Epidermal melanocyte (primary cell): ENCODE measurements around the gene ARHGAP22.

ENCODE experiments used
- DNase-seq: peaks from one replicate; pipeline ENCODE4 v3.0.0; 2011; ENCODE audit warnings: low spot score; ENCODE audit not compliant: insufficient read length

Gene ARHGAP22

DNA sequence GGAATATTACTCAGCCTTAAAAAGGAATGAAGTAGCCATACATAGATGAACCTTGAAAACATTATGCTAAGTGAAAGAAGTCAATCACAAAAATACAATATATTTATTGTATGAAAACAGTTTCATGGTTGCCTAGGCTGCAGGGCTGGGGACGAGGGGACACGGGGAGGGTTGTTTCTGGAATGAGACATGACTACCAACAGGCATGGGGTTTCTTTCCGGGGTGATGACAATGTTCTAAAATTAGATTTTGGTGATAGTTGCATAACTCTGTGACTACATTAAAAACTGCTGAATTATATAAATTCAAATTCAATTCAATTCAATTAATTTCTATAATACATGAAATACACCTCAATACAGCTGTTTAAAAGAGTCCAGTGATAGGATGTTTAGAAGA is 88.0 kb downstream of the ARHGAP22 start:
- no peak for DNase-seq

DNA sequence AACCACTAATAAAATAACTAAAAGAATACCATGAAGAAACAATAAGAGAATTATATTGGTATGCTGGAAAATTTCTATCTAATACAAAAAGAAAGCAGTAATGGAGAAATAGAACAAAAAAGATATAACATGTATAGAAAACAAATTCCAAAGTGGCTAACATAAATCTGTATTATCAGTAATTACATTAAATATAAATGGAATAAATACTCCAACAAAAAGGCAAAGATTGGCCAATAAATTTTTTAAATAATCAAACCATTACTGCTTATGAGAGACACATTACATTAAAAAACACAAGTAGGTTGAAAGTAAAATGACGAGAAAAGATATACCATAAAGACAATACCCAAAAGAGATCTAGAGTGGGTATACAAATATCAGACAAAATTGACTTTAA is 90.0 kb downstream of the ARHGAP22 start:
- no peak for DNase-seq

DNA sequence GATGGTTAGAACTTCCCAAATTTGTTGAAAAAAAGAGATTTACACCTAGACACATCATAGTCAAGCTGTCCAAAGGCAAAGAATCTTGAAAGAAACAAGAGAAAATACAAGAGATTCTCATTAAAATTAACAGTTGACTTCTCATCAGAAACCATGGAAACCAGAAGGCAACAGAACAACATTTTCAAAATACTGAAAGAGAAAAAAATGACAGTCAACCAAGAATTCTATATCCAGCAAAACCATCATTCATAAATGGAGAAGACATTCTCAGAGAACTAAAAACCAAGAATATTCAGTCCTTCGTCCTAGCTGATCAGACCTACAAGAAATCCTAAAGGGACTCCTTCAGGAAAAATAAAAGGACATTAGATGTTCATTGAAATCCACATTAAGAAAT is 90.6 kb downstream of the ARHGAP22 start:
- no peak for DNase-seq

DNA sequence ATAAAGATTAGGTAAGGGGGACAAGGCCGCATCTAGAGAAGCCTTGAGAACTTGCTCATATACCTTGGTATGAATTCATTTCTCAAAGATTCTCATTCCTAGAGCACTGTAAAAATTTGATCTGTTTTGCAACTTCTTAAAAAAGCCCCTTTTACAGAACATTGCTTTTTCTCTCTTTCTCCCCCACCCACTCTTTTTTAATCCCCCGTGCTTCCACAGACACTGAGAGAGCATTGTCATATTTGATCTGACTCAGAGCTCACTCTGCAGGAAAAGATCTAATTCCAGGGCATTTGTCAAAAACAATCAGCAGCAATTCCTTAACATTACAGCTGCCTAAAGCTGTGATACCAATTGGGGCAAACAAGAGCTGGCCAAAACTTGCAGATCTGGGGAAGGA is 92.0 kb downstream of the ARHGAP22 start:
- no peak for DNase-seq

DNA sequence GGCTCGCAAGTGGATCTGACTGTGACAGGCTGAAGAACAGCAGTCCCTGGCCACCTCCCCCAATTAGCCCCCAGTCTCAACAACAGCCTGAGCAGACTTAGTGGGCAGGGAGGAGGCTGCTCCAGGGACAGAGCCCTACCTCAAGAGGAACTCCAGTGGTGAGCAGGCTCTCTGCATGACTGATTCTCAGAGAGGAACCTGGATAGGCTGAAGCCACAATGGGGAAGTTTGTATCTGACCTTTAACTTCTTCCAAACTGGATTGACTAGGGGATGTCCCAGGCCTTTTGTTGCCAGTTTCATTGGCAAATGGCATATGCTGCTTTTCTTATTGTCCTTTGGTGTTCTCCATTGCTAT is 93.0 kb downstream of the ARHGAP22 start:
- DNase-seq, result no peak

DNA sequence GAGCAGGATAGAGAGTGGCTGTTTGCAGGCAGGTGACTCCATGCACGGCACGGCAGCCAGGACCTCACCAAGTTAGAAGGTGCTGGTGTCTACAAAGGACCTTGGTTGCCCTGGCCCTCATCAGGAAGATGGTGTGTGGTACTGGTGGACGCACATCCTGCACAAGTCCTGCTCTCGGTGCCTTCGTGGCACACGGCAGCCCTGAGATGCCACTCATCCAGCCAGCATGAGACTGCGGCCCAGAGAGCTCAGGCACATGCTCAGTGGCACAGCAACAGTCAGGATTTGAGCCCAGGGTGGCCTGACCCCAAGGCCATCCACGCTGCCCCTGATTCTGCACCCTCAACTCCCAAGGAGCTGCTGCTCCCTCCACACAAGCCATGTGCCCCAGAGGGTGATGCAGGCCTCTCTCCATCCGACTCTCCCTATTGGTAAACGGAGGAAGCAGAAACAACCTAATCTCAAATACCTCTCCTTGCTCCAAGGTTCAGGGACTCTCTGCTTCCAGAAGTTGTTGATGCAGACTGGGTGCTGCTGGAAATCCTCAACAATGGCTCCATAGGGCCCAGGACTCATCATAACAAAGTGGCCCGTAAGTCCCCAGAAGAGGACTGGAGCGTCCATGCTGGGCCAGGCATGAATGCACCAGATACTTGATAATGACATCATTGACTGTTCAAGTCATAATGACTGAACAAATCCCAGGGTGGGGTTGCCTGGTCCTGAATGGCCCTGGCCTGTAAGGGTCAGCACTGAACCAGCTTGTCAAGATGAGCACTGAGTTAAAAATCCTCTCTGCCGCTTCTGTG is 93.6 kb downstream of the ARHGAP22 start:
- DNase-seq, result no peak

DNA sequence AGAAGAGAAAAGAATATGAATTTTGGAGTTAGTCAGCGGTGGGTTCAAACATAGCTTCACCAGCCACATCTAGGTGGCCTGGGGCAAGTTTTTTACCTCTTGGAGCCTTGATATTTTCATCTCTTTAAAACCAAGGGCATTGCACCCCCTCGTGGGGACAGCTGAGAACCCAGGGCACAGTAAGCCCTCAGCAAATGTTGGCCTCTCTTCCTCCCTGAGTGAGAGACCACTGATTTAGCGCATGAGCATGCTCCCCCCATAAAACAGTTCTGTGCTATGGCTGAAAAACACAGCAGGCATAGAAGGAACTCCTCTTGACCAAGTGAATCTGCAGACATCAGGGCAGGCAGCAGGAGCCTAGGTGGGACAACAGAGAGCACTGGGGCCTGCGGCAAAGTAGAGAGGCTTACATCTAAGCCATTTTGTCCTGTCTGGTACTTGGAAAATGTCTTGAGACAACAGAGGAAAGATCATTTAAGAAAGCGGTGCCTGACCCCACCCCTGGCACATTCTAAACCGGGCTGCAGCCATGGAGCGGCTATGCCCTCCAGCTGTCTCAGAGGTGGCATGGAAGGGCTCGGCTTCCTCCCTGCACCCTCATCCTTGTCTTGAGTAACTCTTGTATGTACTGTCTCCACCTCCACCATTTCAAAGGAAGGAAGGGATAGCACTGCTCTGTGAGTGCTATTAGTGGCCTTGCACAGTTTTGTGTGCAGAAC is 94.7 kb downstream of the ARHGAP22 start:
- no peak for DNase-seq

DNA sequence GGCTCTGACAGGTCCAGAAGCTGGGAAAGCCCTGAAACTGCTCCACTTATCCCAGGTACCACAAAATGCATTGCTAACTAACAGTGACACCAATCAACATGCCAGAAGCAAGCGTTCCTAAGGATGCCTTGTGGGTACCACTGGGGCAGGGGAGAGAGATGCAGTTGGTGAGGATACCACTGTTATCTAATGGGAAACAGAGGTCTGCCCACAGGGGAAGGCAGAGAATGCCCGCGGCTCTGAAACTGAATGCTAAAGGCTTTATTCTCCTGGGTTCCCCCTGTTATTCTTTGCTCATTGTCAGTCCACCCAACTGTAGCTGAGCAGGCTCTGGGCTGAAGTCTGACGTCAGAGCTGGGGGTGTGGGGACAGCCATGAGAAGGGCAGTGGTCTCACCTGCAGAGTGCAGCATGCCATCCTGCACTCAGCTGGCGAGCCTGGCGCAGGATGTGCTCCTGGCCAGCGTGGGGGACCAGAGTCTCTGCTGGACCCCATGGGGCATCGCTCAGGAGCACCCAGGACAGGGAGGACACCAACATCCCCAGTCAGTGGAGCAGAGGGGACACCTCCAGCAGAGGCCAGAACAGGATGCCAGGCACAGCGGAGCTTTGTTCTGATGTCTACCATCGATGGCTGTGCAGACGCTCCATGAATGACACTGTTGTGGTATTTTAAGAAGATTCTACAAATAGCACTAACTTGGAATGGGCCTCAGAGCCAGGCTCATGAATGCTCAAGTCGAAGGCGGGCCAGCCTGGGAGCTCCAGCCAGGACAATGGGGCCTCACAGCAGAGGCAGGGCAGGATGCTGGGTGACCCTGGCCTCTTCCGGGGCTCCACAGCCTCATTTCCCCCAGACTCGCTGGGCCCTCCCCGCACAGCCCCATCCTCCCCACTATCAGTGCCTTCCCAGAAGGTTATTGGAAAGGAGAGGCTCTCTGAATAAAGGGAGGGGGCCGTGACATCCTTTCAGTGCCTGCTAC is 95.8 kb downstream of the ARHGAP22 start:
- DNase-seq, result no peak

DNA sequence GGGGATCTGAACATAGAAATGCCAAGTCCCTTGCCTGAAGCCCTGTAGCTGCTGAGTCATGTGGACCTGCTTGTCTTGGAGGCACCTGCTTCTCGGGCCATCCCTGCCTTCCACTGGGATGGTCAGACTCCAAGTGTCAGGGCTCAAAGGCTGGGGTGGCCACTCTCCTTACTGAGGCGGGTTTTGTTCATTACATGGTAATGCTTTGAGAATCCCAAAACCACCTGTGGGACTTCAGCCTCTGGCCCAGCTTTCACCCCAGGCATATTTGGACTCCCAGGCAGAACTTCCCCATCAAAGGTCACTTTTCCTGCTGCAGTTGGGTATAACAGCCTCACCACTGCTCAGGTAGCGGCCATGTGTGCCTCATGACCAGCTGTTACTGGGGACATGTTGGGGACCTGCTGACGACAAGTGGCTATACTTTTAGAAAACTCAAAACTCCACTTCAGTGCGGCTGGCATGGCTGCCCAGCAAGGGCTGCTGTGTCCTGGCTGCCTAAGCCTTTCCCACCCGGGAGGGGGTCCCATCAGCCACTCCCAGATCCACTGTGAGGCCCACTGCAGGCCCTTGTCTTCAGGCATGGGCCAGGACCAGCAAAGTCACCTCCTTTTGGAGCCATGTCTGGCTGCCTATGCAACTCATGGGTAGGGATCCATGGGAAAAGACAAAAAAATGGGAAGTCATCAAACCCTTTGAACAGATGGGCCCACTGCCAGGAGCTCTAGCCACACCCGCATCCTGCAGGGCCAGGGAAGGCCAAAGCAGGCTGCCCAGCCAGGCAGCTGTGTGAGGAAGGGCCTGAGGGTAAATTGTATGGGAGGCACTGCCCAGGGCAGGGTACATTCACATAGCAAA is 96.7 kb downstream of the ARHGAP22 start:
- DNase-seq, result no peak

DNA sequence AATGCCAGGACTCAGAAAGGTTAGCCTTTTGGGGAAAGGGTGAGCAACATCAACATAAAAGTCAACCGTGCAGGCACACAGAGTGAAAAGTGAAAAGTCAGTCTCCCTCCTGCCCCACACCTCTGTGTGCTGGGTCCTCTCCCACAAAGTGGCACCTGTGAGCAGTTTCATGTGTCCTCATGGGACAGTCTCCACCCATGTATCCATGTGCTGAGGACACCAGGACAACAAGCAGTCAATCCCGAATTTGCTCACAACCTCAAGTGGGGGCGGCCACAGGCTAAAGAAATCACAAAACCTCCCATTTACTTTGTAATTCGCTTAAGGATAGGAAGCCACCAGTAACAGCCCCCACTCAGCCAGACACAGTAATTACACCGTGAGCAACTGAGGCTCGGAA is 97.4 kb downstream of the ARHGAP22 start:
- no peak for DNase-seq

DNA sequence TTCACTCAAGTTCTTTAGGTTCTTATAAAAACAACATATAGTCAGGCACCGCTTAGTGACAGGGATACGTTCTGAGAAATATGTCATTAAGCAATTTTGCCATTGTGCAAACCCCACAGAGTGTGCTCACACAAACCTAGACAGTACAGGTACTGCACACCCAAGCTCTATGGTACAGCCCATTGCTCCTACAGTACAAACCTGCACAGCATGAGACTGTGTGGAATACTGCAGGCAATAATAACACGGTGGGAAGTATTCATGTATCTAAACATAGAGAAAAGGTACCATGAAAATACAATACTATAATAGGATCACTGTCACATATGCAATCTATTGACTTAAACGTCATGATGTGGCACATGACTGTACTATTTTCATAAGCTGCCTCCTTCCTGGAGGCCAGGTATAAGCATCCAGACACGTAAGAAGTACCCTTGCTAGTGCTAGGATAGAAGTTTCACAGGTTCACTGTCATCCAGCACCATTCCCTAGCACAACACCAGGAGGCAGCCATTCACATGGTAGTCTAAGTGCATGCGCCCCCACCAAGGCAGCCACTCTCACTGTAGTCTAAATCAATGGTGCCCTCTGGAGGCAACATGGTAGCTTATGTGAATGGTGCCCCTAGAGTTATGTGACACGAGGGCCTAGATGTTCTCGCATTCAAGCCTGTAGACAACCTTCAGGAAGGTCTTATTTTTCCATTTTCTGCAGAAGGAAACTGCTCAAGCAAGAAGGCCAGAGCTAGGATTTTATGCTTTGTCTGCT is 98.5 kb downstream of the ARHGAP22 start:
- no peak for DNase-seq

DNA sequence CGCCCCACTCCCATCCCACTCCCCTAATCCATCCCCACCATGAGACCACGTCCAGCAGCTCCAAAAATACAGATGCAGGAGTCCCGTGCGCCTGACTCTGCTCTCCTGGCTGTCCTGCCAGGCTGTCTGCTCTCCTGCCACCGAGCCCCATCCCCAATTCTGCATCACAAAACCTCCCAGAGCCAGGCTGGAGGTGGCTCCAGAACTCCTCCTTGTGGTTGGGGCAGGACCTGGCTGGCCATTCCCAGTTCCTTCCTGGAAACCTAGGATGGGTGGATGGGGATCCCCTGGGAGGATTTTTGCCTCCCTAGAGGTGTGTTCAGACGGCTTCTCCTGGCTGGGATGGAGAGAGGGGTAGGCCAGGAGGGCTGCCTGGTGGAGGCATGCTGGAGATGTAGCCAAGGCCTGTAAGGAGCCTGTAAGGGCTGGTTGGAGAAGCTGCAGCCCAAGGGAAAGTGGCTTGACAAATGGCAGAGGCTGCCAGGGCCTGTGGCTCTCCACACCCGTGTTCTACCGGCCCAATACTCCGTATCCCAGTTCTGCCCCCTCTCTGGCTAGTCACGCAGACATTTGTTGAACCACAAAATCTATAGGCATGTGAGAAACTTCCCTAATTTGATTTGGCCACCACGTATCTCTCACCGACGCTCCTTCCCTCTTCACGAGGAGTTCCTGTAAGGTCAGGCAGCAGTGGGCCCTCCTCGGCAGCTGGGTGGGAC is 99.3 kb downstream of the ARHGAP22 start:
- no peak for DNase-seq

DNA sequence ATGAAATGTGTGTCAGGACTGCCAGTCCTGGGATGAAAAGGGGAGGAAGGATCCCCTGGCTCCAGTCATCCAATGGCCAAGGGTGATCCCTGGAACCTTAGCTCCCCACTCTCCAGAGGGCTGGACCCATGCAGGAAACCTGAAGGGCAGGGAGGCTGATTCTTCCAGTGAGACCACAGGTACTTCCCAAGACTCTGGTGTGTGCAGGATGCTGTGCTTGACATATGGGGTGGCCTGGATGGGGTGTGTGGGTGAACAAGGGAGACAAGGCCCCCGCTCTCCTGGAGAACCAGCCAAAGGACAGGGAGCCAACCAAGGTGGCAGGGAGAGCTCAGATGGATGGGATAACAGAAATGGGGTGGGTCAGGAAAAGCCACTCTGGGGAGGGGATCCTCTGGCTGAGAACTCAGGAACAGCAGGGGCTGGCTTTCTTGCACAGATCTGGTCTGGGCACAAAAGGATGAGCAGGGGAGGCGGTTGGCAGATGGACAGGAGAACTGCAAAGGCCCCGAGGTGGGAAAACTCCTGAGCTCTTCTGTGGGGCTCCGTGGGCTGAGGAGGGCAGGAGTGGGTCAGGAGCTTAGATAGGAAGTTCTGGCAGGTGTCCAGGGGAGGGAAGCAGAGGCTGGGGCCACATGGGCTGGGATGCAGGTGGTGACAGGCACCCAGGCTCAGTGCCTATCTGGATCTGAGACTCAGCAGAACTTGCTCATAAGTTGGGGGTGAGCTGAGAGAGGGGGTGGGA is 100.6 kb downstream of the ARHGAP22 start:
- DNase-seq, result no peak

DNA sequence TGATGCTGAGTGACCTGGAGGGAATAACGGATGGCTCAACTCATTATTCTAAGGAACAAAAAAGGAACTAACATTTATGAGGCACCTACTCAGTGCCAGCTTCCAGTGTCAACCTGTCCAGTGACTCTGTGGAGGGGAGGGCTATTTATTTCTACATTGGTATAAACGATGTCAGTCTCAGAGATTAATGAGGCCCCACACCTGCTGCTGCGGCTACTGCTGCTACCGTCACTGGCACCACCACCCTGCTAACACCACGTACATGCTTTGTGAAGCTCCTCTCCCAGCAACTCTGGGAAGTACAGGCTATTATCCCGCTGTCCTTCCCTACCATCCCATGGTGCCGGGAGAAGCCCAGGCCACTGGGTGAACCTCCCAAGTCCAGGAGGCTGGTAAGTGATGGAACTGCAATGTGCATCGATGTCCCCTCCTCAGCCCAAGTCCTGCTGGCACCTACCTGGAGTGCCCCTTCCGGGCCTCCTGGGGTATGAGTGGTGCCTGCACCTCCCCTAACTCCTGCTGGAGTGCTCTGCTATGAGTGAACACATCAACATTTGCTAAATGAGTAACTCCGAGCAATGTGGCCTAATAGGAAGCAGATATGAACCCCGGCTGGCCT is 101.5 kb downstream of the ARHGAP22 start:
- DNase-seq, result no peak

DNA sequence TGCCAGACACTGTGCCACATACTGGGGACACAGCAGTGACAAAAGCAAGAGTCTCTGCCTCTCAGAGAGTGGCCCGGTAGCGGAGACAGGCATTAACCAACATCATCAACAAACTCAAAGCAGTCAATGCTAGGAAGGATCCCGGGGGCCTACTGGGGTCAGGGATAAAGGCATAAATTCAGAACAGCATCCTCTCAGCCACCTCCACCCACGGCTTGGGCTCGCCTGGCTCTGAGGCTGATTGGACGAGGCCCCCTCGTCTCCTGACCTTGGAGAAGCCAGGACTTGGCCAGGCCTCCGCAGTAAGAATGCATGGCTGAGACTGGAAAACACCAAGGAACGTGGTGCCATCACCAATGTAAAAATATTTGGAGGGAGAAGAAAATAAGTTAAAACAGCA is 102.1 kb downstream of the ARHGAP22 start:
- no peak for DNase-seq

DNA sequence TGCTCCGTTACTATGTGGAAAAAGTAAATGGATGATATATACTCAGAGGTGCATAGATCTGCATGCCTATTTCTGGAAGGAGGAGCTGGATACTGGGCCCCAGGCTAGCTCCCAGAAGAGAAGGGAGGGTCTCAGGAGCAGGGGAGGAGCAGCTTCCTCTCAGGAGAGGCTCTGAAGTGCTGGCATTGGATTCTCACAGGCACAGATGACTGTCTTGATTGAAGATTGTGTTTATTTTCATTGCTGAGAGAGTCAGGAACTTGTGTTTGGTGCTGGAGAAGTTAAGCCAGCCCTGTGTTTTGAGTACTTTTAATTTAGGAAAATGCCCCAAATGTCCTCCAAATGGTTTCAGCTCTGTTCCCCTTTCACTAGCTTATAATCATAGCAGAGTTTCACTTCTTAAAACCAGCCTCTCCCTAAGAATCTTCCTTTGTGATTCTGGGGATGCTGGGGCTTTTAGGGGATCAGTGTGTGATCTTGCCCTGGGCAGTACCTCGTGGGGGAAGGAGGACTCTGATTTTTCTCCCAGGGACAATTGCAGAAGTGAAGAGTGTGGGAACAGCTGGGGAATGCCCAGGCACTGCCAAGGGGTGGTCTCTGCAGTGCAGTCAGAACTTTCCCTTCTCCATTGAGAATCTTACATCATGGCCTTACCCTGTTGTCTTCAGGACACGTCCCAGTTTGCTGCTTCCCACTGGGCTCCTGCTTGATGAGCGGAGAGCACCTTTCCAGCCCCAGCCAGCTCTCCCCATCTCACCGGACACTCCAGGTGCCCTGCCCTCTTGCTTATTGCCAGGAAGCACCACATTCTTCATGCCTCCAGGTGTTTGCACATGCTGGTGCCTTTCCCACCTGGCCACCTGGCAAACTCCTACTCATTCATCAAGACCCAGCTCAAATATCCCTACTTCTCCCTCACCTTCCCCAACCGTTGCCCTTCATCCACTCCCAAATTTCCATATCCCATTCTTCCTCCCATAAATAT is 102.8 kb downstream of the ARHGAP22 start:
- no peak for DNase-seq

DNA sequence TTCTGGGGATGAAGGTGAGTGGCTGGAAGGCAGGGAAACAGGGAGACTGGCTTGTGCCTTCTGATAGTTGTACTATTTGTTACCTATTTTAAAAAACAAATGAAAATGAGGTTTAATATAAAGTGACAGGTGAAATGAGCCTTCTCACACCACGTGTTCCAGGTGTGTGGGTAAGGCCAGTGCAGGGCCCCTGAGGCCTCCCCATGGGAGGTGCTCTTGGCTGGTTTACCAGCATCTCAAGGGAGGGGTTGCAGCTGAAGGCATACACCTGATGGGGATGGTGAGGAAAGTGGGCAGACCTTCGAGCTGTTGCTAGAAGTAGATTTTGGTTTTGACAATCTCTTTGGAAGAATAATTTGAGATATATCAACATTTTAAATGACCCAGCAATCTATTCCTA is 103.6 kb downstream of the ARHGAP22 start:
- no peak for DNase-seq
